Naive thymus-derived CD4-positive, alpha-beta T cell (primary cell): ENCODE measurements around the gene PRDM16. TPM values are rescaled to one million over a fixed set of nuclear protein-coding genes. Genes with fewer than 3 reads are reported as not detected.

Source experiments
- ATAC-seq: fragments of 150-1000 bp; cut with Tn5 transposase; 2 replicates; pipeline ENCODE4 v1.10.0; 2021; ENCODE audit warnings: mild to moderate bottlenecking, moderate library complexity
- CTCF ChIA-PET: fragments of 350-600 bp; sonication (Branson Sonifier 250); formaldehyde crosslinking; loops from one replicate; lab custom pipeline; 2021; ENCODE audit warnings: antibody characterized with exemption; lab: Charles Lee
- POLR2A ChIA-PET: fragments of 350-600 bp; sonication (Branson Sonifier 250); formaldehyde crosslinking; loops from one replicate; lab custom pipeline; 2021; ENCODE audit warnings: antibody characterized with exemption, inconsistent platforms; lab: Charles Lee
- DNase-seq, 9 donors: peaks; one replicate each; pipeline versions ENCODE4 v3.0.0 to v3.0.0-alpha.2; 2020 to 2022; ENCODE audit warnings: mixed read lengths in 1 of 9
- H3K27ac ChIP-seq: one replicate; pipeline ENCODE4 v1.7.0; 2013; ENCODE audit warnings: mild to moderate bottlenecking, low read depth, low read length, moderate library complexity
- H3K27me3 ChIP-seq, 2 donors: one replicate each; pipeline ENCODE4 v1.7.0; 2013; ENCODE audit warnings: low read length in 2 of 2, mild to moderate bottlenecking in 2 of 2, moderate library complexity in 2 of 2; ENCODE audit not compliant: control insufficient read depth in 2 of 2, insufficient read depth in 2 of 2
- H3K36me3 ChIP-seq, 3 experiments: 1 replicate in 2 of 3; 2 replicates in 1 of 3; pipeline ENCODE4 v1.7.0; 2013; ENCODE audit warnings: low read length in 3 of 3, mild to moderate bottlenecking in 3 of 3, moderate library complexity in 1 of 3; ENCODE audit not compliant: insufficient read depth in 3 of 3, control insufficient read depth in 2 of 3
- H3K4me1 ChIP-seq, 2 donors: one replicate each; pipeline ENCODE4 v1.7.0; 2013; ENCODE audit warnings: low read length in 2 of 2, mild to moderate bottlenecking in 2 of 2, moderate library complexity in 1 of 2; ENCODE audit not compliant: control insufficient read depth in 2 of 2, insufficient read depth in 2 of 2
- H3K4me3 ChIP-seq: 2 replicates; pipeline ENCODE4 v1.7.0; 2013; ENCODE audit warnings: mild to moderate bottlenecking, low read length
- H3K9me3 ChIP-seq, 3 experiments: 1 replicate in 2 of 3; 2 replicates in 1 of 3; pipeline ENCODE4 v1.7.0; 2013; ENCODE audit warnings: low read length in 3 of 3; ENCODE audit not compliant: control insufficient read depth in 2 of 3
- H3K27ac Mint-ChIP-seq, 9 donors: one replicate each; pipeline ENCODE4 v1.8.0; 2020 to 2022; ENCODE audit warnings: mixed read lengths in 9 of 9, mild to moderate bottlenecking in 8 of 9, moderate library complexity in 5 of 9, inconsistent platforms in 2 of 9
- H3K27me3 Mint-ChIP-seq, 5 donors: one replicate each; pipeline ENCODE4 v1.8.0; 2021 to 2022; ENCODE audit warnings: mixed read lengths in 5 of 5, mild to moderate bottlenecking in 1 of 5
- H3K36me3 Mint-ChIP-seq, 5 donors: one replicate each; pipeline ENCODE4 v1.8.0; 2020 to 2022; ENCODE audit warnings: mixed read lengths in 5 of 5, mild to moderate bottlenecking in 3 of 5, inconsistent platforms in 1 of 5
- H3K4me1 Mint-ChIP-seq, 7 donors: one replicate each; pipeline ENCODE4 v1.8.0; 2020 to 2022; ENCODE audit warnings: mixed read lengths in 7 of 7, mild to moderate bottlenecking in 3 of 7, inconsistent platforms in 1 of 7
- H3K4me3 Mint-ChIP-seq, 10 donors: one replicate each; pipeline ENCODE4 v1.8.0; 2020 to 2022; ENCODE audit warnings: mild to moderate bottlenecking in 10 of 10, mixed read lengths in 10 of 10, moderate library complexity in 6 of 10, inconsistent platforms in 2 of 10
- H3K9me3 Mint-ChIP-seq, 11 donors: one replicate each; pipeline ENCODE4 v1.8.0; 2020 to 2022; ENCODE audit warnings: mixed read lengths in 11 of 11, mild to moderate bottlenecking in 4 of 11, inconsistent platforms in 1 of 11, moderate library complexity in 1 of 11
- intact Hi-C, 2 donors: fragments of 100-400 bp; cut with micrococcal nuclease; formaldehyde crosslinking; loops; one replicate each; pipeline ENCODE4 v1.15.1; 2023
- polyA plus RNA-seq, 2 donors: library from polyadenylated mRNA; unstranded; fragments of 300-500 nt; fragmentation: Illumina TruSeq; gene quantifications; one replicate each; pipeline ENCODE4 v1.2.3, GENCODE V29; 2021
- total RNA-seq, 6 experiments: library from RNA in 5 of 6; stranded (reverse) in 5 of 6; gene quantifications; 1 replicate in 5 of 6; 2 replicates in 1 of 6; pipeline ENCODE4 v1.2.3 and lab custom pipeline; 2021 to 2026

Gene PRDM16
- total and polyA plus RNA-seq, 7 experiments from 2014 or later: 0.05 to 0.61 (median 0.36) TPM; not detected in 2

DNA sequence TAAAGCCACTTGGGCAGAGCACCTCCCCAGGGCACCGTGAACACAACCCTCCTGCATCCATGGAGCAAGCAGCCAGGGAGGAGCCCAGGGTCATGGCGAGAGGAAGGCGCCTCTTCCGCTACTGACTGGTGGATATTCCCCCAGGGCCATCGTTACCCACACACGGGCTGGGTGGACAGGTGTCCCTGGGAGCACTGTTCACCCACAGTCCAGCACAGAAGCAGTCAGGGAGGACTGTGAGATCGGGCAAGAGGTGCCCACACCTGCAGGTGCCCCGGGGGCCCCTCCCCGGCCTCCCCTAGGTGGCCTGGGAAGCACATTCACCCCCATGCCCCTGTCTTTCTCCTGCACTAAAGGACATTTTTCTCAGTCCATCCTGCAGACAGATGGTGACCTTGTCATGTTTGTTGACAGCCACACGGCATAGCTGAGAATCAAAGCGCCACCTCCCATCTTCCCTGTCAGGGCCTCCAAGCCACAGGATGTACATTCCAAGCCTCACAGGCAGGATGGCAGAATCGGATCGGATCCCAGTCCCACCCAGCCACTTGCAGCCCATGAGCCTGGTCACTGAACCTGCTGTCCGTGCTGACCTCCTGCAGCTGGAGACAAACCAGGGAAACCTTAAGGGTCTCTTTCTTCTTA is 160.2 kb downstream of the PRDM16 start:
- H3K4me1 Mint-ChIP-seq: no peaks in the 10 kb centered on the region
- DNase-seq (no peak), ATAC-seq (no peak)
- ChIA-PET POLR2A (no interaction called here), CTCF (no interaction called here)
- H3K27me3 Mint-ChIP-seq: peaks cover 0 to 28% (median 0%) of the 10 kb centered on the region in 5 donors
- no peaks in the 10 kb centered on the region for H3K27me3 ChIP-seq
- no peaks in the 10 kb centered on the region for H3K9me3 ChIP-seq
- no peak overlapping the region for H3K4me3 Mint-ChIP-seq
- H3K27ac ChIP-seq: no peak overlapping the region
- no peaks in the 10 kb centered on the region for H3K36me3 Mint-ChIP-seq
- H3K9me3 Mint-ChIP-seq: no peaks in the 10 kb centered on the region
- no peak overlapping the region for H3K4me3 ChIP-seq
- no peaks in the 10 kb centered on the region for H3K36me3 ChIP-seq
- H3K27ac Mint-ChIP-seq: no peak overlapping the region
- no peaks in the 10 kb centered on the region for H3K4me1 ChIP-seq
- intact Hi-C loops: no loop called here

DNA sequence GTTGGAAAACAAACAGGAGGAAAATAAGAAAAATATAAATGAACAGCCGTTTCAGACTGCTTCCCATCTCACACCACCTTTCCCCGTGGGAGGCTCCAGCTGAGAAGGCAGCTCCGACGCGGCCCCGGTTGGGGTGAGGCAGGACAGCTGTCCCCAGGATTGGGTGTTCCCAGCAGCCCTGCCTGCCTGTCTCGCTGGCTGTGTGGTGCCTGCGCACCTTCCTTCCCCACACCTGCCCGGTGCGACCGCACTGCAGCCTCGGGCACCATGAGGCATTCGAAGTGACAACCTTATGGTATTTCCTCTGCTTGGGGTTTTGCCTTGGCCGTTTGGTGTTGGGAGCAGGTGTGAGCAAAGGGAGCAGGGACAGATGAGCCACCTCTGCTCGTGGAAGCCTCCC is 161.6 kb downstream of the PRDM16 start:
- Mint-ChIP-seq H3K4me3 (no peak overlapping the region), H3K27me3 (peaks cover 0 to 24% (median 0%) of the 10 kb centered on the region in 5 donors), H3K4me1 (no peaks in the 10 kb centered on the region), H3K9me3 (no peaks in the 10 kb centered on the region), H3K36me3 (no peaks in the 10 kb centered on the region), H3K27ac (no peak overlapping the region)
- POLR2A ChIA-PET: no interaction called here
- H3K9me3 ChIP-seq: no peaks in the 10 kb centered on the region
- DNase-seq (no peak), ATAC-seq (no peak)
- H3K4me1 ChIP-seq: no peaks in the 10 kb centered on the region
- CTCF ChIA-PET: no interaction called here
- intact Hi-C loops: no loop called here
- H3K36me3 ChIP-seq: no peaks in the 10 kb centered on the region
- H3K27me3 ChIP-seq: no peaks in the 10 kb centered on the region
- H3K27ac ChIP-seq: no peak overlapping the region
- H3K4me3 ChIP-seq: no peak overlapping the region

DNA sequence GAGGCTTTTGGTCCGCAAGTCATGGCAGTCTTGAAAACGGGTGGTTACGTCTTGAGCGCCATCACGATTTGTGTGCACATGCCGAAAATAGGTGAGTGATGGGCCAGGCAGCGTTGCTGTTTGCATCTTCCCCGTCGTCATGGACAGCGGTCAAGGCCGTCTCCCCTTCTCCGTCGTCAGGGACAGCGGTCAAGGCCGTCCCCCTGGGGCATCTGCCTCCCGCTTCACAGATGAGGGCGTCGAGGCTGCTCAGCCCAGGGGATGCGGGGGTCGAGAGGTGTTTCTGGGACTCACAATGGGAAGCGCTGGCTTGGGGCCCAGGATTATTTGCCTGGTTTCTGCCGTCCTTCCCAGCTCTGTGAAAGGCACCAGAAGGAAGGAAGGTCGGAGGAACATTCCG is 162.2 kb downstream of the PRDM16 start:
- Mint-ChIP-seq H3K4me1 (no peaks in the 10 kb centered on the region), H3K27me3 (peaks cover 0 to 24% (median 0%) of the 10 kb centered on the region in 5 donors), H3K27ac (no peak overlapping the region), H3K9me3 (no peaks in the 10 kb centered on the region), H3K4me3 (no peak overlapping the region), H3K36me3 (no peaks in the 10 kb centered on the region)
- DNase-seq: no peak
- ATAC-seq: no peak
- ChIA-PET CTCF (no interaction called here), POLR2A (interaction anchor here (0.8 kb wide), 1 partner anchor 17 kb away, joined by 3 read pairs; no protein-coding TSS in a partner anchor)
- H3K4me1 ChIP-seq: no peaks in the 10 kb centered on the region
- H3K27ac ChIP-seq: no peak overlapping the region
- H3K27me3 ChIP-seq: no peaks in the 10 kb centered on the region
- H3K36me3 ChIP-seq: no peaks in the 10 kb centered on the region
- H3K9me3 ChIP-seq: no peaks in the 10 kb centered on the region
- intact Hi-C loops: no loop called here
- H3K4me3 ChIP-seq: no peak overlapping the region

DNA sequence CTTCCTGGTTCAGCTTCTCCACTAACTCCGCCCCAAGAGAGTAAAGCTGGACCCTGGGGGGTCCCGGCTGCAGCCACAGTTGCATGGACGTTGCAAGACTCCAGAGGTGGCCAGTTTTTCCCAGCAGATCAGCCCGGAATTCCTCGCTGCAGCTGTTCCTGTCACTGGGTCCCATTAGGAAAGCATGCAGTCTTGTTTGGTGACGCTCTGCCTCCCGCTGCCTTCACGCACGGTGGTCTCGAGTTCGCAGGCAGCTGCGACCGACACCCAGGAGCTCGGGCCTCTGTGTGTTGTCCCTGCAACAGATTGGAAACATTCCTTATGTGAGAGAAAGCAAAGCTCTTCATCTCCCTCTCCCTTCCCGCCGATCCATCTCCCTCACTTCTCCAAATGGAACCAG is 162.8 kb downstream of the PRDM16 start:
- no peak for DNase-seq
- Histone ChIP-seq H3K4me3 (no peak overlapping the region), H3K27me3 (no peaks in the 10 kb centered on the region), H3K4me1 (no peaks in the 10 kb centered on the region), H3K36me3 (no peaks in the 10 kb centered on the region), H3K27ac (no peak overlapping the region), H3K9me3 (no peaks in the 10 kb centered on the region)
- ChIA-PET CTCF (no interaction called here), POLR2A (interaction anchor here (0.8 kb wide), 1 partner anchor 17 kb away, joined by 3 read pairs; no protein-coding TSS in a partner anchor)
- ATAC-seq: no peak
- no peak overlapping the region for H3K4me3 Mint-ChIP-seq
- intact Hi-C loops: no loop called here
- H3K27ac Mint-ChIP-seq: no peak overlapping the region
- H3K36me3 Mint-ChIP-seq: no peaks in the 10 kb centered on the region
- H3K9me3 Mint-ChIP-seq: no peaks in the 10 kb centered on the region
- H3K4me1 Mint-ChIP-seq: no peaks in the 10 kb centered on the region
- peaks cover 0 to 23% (median 0%) of the 10 kb centered on the region in 5 donors for H3K27me3 Mint-ChIP-seq

DNA sequence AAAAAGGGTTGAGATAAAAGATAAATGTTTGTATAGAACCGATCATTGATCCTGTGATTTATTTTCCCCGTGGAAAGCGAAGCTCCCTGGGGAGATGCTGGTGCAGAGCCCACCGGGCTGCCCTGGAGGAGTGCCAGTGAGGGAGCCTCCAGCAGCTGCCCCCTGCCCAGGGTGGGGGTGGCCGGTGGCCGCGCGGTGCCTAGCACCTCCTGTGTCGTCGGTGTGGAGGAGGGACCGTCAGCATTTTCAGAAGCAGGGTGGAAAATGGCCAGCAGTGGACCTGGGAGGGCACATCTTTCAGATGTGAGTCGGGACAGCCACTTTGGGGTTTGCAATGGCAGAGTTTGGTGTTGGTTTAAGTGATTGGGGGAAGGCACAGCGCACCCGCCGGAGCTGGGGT is 164.0 kb downstream of the PRDM16 start:
- no peaks in the 10 kb centered on the region for H3K36me3 Mint-ChIP-seq
- peaks cover 0 to 11% (median 0%) of the 10 kb centered on the region in 5 donors for H3K27me3 Mint-ChIP-seq
- CTCF ChIA-PET: no interaction called here

DNA sequence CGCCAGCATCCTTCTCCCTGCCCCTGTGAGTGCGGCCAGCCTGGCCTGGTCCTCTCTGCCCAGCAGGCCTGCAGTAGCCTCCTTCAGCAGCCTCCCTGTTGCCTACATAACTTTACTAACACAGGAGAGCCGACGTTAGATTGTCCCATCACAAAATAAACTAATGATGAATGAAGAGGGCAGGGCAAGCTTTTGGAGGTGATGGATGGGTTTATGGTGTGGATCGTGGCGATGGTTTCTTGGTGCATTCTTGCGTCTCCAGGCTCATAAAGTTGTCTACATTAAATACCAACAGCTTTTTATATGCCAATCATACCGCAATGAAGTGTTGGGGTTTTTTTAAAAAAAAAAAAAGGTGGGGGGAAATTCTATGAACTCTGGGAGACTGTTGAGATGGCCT is 164.5 kb downstream of the PRDM16 start:
- peaks cover 0 to 8% (median 0%) of the 10 kb centered on the region in 5 donors for H3K27me3 Mint-ChIP-seq

More for the DNA sequence above, 164.0 kb downstream of the PRDM16 start:
- no peak overlapping the region for H3K4me3 Mint-ChIP-seq
- H3K4me1 Mint-ChIP-seq: no peaks in the 10 kb centered on the region
- Histone ChIP-seq H3K9me3 (no peaks in the 10 kb centered on the region), H3K27ac (no peak overlapping the region), H3K4me3 (no peak overlapping the region), H3K27me3 (no peaks in the 10 kb centered on the region), H3K4me1 (no peaks in the 10 kb centered on the region), H3K36me3 (no peaks in the 10 kb centered on the region)
- H3K9me3 Mint-ChIP-seq: no peaks in the 10 kb centered on the region
- no peak overlapping the region for H3K27ac Mint-ChIP-seq
- POLR2A ChIA-PET: no interaction called here
- intact Hi-C loops: no loop called here
- no peak for DNase-seq
- ATAC-seq: no peak

DNA sequence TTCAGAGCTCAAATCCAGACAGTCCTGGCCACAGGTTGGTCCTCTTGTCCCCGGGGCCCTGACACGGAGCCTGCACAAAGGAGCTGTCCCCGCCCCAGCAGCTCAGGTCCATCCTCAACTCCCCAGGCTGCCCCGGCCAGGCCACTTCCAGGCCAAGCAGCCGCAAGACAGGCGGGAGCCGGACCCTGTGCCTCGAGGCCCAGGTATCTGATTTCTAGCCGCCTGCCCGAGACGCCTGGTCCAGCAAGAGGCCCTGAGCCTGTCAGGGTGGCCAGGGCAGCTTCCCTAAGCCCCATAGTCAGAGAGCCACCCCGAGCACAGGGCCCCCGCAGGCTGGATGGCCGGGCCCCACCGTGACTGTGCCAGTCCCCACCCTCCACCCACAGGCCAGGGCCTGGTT is 165.3 kb downstream of the PRDM16 start:
- H3K4me1 ChIP-seq: no peaks in the 10 kb centered on the region
- ChIA-PET CTCF (no interaction called here), POLR2A (no interaction called here)
- no peaks in the 10 kb centered on the region for H3K9me3 ChIP-seq
- H3K9me3 Mint-ChIP-seq: no peaks in the 10 kb centered on the region
- intact Hi-C loops: no loop called here
- no peak for DNase-seq
- no peak for ATAC-seq
- no peak overlapping the region for H3K27ac Mint-ChIP-seq
- no peak overlapping the region for H3K27ac ChIP-seq
- H3K4me1 Mint-ChIP-seq: no peaks in the 10 kb centered on the region
- H3K4me3 ChIP-seq: no peak overlapping the region
- no peaks in the 10 kb centered on the region for H3K36me3 Mint-ChIP-seq
- H3K36me3 ChIP-seq: no peaks in the 10 kb centered on the region
- no peaks in the 10 kb centered on the region for H3K27me3 ChIP-seq
- no peak overlapping the region for H3K4me3 Mint-ChIP-seq
- H3K27me3 Mint-ChIP-seq: peaks cover 0 to 4% (median 0%) of the 10 kb centered on the region in 5 donors

More for the DNA sequence above, 164.5 kb downstream of the PRDM16 start:
- Mint-ChIP-seq H3K4me3 (no peak overlapping the region), H3K36me3 (no peaks in the 10 kb centered on the region), H3K4me1 (no peaks in the 10 kb centered on the region), H3K27ac (no peak overlapping the region), H3K9me3 (no peaks in the 10 kb centered on the region)
- DNase-seq (no peak), ATAC-seq (no peak)
- Histone ChIP-seq H3K4me3 (no peak overlapping the region), H3K4me1 (no peaks in the 10 kb centered on the region), H3K9me3 (no peaks in the 10 kb centered on the region), H3K36me3 (no peaks in the 10 kb centered on the region), H3K27me3 (no peaks in the 10 kb centered on the region), H3K27ac (no peak overlapping the region)
- intact Hi-C loops: no loop called here
- ChIA-PET POLR2A (no interaction called here), CTCF (no interaction called here)
